ENCODE results near the gene TP73.

The TP73 gene
- total RNA-seq = 0 to 0.58 (median 0) reads per million in 3 experiments

- DNase-seq = no peak
These were observed at the start of gene TP73 for GRCh38 chr1:3651930-3652547. Gene TP73, plus strand, starts transcription at chr1:3652516. Its CDS starts 29,850 bp downstream, at chr1:3682366.

DNA sequence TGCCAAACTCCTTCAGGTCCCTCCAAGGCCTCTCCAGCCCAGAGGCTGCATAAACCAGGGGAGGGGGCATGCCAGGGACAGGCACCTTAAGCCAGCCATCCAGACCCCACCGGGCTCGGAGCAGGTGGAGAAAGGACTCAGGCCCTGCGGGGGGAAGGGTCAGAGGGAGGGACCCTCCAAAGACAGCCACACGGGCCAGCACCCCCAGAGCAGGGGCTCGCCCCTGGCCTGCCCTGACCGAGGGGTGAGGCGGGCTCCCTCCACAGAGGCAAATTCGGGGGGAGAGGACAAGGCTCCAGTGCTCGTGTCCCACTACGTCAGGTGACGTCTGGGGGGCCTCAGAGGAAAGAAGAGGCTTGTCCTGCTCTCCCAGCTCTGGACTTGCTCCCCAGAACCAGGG lies 49.2 kb upstream of the TP73 start:
- DNase-seq = no peak

GRCh38 chr1:3603571-3604467 lies 48.5 kb upstream of the TP73 start:
- DNase-seq = no peak

- no peak for DNase-seq
These were observed 47.8 kb upstream of the TP73 start for GRCh38 chr1:3604468-3604974.

DNA sequence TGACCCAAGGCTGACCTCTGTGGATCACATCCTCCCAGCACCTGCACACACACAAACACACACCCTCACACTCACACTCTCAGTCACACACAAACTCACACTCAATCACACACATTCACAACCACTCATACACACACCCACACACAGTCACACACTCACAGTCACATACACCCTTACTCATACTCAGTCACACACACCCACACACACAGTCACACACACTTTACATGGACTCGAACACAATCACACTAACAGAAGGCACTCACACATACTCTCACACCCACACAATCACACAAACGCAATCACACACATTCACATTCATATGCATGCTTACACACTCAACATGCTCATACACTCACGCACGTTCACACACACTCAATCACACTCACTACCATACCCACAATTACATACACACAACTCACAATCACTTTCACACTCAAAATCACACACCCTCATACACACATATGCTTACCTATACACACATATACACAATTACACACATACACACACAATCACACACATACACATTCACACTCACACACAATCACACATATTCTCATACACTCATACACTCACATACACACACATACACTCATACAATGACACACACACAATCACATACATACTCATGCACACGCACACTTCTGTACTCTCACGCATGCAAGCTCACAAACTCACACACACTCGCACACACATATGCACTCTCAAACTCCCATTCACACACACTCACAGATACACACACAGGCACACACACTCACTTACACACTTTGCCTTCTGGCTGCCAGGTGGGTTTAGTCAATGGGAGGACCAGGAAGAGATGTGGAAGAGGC lies 47.1 kb upstream of the TP73 start:
- no peak for DNase-seq

DNA sequence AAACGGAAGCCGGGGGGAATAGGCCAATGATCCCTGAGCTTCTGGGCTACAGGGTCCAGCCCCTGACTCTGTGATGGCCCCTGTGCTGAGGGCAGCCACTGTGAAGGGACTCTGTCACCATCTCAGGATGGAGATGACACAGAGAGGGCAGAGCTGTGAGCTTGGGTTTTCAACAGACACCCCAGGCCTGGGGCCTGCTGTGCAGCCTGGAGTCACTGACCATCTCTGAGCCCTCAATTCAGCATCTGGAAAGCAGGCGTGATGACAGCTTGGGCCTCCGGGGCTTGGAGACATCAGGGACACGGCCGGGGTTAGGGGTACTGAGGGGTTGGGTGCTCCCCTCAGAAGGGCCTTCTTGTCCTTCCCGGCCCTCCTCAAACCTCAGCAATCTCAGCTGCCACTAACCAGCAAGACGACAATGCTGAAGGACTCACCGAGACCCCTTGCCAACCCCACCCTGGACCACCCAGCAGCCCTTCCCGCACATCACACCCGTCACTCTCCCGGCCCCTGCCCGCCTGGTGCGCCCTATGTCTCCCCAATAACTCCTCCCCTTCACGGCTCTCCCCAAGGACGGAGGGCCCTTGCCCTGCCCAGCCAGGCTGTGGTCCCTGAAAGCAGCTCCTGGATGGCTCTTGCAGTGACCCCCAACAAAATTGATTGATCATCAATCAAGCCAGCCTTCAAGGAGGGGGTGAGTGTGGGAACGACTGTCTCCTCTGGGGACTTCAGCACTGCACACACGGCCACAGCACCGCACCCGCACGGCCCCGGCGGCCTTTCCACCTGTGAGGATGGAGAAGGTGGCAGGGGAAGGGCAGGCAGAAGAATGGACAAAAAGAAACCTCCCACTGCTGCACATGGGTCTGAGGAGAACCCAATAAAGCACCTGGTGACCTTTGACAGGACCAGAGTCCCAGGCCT lies 45.3 kb upstream of the TP73 start:
- no peak for DNase-seq

- DNase-seq = no peak
These were observed 44.6 kb upstream of the TP73 start for GRCh38 chr1:3607703-3608065.

DNA sequence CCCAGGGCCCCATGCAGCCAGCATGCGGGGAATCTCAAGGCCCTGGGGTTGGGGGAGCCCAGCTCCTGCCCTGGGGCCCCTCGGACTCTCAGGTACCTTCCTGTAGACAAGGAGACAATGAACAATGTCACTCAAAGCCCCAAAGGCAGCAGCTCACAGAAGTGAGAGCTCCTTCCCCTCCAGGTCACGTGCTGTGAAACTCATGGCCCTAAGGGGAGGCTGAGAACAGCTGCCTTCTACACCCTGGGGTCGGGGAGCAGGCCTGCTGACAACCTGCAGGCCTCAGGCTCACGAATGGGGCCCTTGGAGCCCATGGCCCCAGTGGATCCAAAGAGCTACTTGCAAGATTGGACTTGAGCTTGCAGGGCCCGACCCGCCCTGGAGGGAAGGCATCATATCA lies 44.2 kb upstream of the TP73 start:
- DNase-seq = no peak

GRCh38 chr1:3609016-3609768 lies 43.1 kb upstream of the TP73 start:
- DNase-seq = no peak

GRCh38 chr1:3609769-3610526 lies 42.4 kb upstream of the TP73 start:
- no peak for DNase-seq

DNA sequence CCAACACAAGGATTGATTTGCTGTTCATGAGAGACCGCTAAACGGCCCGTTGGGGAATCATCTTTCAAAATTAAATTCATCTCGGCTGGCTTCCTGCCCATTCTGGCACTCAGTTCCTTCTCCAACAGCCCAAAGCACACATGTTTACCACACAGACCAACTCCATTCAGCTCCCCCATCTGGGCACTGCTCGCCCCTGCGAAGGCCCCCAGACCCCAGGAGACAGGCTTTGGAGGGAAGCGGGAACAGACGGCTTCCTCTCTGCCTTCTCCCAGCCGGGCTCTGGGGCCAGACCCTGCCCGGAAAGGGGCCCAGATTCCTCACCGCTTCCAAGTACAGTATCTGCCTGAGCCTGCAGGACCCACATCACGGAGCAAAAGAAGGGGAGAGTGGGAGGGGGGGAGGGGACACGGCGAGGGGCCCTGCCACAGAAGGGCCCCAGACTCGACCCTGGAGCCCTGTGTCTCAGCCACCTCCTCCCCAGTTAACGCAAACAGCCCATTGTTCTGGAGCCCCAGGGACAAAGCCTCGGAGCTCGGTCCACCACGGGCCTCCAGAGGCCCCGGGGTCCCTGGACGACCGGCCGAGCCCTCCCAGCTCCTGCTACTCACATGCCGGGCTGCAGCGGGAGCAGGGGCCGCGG lies 41.7 kb upstream of the TP73 start:
- DNase-seq = no peak

GRCh38 chr1:3611170-3612019 lies 40.9 kb upstream of the TP73 start, which contains the start of gene MEGF6:
Gene MEGF6, minus strand, starts transcription at chr1:3611508. Its CDS starts 240 bp downstream, at chr1:3611268.
- DNase-seq = no peak

DNA sequence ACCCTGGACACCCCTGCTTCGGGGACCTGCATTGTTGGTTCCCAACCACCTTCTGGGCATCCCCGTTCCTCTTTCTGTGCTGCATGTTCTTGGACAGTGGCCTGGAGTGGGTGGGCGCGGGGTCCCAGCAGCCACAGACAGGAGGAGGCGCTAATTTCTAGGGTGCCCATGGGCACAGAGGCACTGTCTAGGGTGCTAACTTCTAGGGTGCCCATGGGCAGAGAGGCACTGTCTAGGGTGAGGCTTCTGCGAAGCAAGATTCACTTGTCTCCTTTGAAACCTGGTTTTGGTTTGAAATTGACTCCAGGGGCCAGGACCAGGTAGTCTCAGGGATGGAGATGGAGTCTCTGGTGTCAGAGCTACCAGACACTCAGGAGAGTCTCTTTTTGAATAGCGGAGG lies 40.2 kb upstream of the TP73 start:
- no peak for DNase-seq

- DNase-seq = no peak
These were observed 37.3 kb upstream of the TP73 start for GRCh38 chr1:3614755-3615742.

- DNase-seq = no peak
These were observed 35.5 kb upstream of the TP73 start for GRCh38 chr1:3616861-3617260.

DNA sequence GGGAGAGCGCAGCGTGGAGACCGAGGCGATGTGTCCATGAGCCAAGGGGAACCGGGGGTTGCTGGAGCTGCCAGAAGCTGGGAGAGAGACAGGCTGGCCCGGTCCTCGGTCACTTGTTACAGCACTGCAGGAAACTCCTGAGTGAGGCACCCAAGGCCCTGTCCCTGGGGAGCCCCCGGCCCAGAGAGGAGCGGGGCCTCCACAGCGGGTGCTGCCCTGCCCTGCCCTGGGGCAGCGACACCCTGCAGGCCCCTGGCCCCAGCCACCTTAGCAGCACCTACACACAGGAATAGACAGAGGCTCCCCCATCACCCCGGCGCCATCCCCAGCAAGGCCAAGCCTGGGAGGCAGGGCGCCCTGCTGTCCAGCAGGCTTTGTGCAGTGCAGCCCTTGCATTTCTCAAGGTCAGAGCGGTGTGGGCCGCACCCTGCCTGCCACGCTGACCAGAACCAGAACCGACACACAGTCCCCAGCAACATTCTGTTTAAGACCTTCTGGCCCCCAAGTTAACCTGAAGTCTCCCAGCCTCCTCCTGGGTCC lies 34.4 kb upstream of the TP73 start:
- no peak for DNase-seq

GRCh38 chr1:3618531-3618880 lies 33.8 kb upstream of the TP73 start:
- no peak for DNase-seq
